Activated naive CD4-positive, alpha-beta T cell (primary cell): ENCODE data around the gene RIN3.
"Not testable (repeated sequence)": the region's sequence is repeated elsewhere in the genome, so short reads cannot be mapped to it uniquely, and the experiment has no call there.

Experiments
- DNase-seq, 4 experiments: peaks; one replicate each; lab custom pipeline; 2025; lab: John Stamatoyannopoulos, UW

Gene RIN3

GRCh38 chr14:92630367-92630766 lies 116.8 kb downstream of the RIN3 start:
- DNase-seq: no peak

- DNase-seq: no peak
Measured at GRCh38 chr14:92631098-92631497, 117.5 kb downstream of the RIN3 start.

- no peak for DNase-seq
Measured at GRCh38 chr14:92632546-92633273, 119.1 kb downstream of the RIN3 start.

GRCh38 chr14:92633274-92633616 lies 119.7 kb downstream of the RIN3 start:
- no peak for DNase-seq

- no peak for DNase-seq
Measured at GRCh38 chr14:92633724-92634123, 120.1 kb downstream of the RIN3 start.

GRCh38 chr14:92635031-92635430 lies 121.5 kb downstream of the RIN3 start:
- no peak for DNase-seq

GRCh38 chr14:92635896-92636295 lies 122.3 kb downstream of the RIN3 start:
- no peak for DNase-seq

GRCh38 chr14:92637228-92637627 lies 123.6 kb downstream of the RIN3 start:
- DNase-seq: no peak

- DNase-seq: no peak
Measured at GRCh38 chr14:92637864-92638263, 124.3 kb downstream of the RIN3 start.

GRCh38 chr14:92638266-92638665 lies 124.7 kb downstream of the RIN3 start:
- no peak for DNase-seq

GRCh38 chr14:92638904-92639303 lies 125.3 kb downstream of the RIN3 start:
- no peak for DNase-seq

GRCh38 chr14:92639472-92640117 lies 126.0 kb downstream of the RIN3 start:
- DNase-seq: not testable (repeated sequence)

- DNase-seq: no peak
Measured at GRCh38 chr14:92641306-92641705, 127.7 kb downstream of the RIN3 start.

- no peak for DNase-seq
Measured at GRCh38 chr14:92644171-92644969, 130.8 kb downstream of the RIN3 start.

GRCh38 chr14:92644970-92645515 lies 131.5 kb downstream of the RIN3 start:
- DNase-seq: no peak

- DNase-seq: no peak
Measured at GRCh38 chr14:92645841-92646478, 132.4 kb downstream of the RIN3 start.

GRCh38 chr14:92646952-92647796 lies 133.6 kb downstream of the RIN3 start:
- DNase-seq: no peak

- no peak for DNase-seq
Measured at GRCh38 chr14:92647797-92648279, 134.3 kb downstream of the RIN3 start.

GRCh38 chr14:92649066-92649465 lies 135.5 kb downstream of the RIN3 start:
- DNase-seq: no peak

GRCh38 chr14:92649934-92650545 lies 136.5 kb downstream of the RIN3 start:
- no peak for DNase-seq
